ENCODE results near the gene RPL22L1. TPM values are rescaled to one million over a fixed set of nuclear protein-coding genes. Genes with fewer than 3 reads are reported as not detected.
A peak's percentile ranks its signal among the peaks of the same experiment; 100 is the strongest.

RPL22L1 gene
- total and polyA plus RNA-seq, 2 of the 4 experiments (the other 2 are of a cell fraction): 37.1 to 92.0 TPM

DNA sequence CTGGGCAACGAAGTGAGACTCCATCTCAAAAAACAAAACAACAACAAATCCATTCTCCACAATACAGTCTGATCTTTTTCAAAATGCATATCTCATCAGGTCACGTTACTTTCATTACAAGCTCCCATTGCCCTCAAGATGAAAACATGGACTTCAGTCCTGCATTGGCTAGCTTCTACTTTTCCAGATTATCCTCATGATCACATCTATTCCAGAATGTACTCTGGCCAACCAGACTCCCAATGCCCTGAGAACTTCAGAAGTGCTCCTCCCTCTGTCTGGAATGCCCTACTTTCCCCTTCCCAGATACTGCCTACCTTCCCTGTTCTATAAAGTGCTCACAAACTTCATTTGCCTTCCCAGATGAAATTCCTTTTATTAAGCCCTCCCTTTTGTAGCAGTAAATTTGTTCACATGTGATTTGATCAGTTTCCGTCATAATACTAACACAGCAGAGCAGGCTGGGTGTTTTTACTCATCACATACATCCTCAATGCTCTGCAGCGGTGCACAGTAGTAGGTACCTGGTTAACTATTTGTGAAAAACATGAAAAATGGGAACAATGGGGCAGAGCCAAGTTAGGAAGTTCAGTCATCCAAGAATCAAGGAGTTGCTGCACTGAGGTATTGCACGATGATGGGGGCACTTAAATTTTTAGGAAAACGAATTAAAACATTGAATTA lies 5.3 kb downstream of the RPL22L1 start:
- no peak overlapping the region for H2AFZ ChIP-seq (replicated peaks; ENCODE audit: low read length, poor library complexity)
- peaks cover 14% of the 10 kb centered on the region for H3K36me3 ChIP-seq (ENCODE audit: control insufficient read depth, insufficient read depth, low read length)
- no peak overlapping the region for H3K56ac ChIP-seq (ENCODE audit: extremely low read depth, insufficient read depth, low read length)
- no TSS peak for BruUV-seq (replicated peaks)
- no peak overlapping the region for H2AK9ac ChIP-seq (replicated peaks; ENCODE audit: low read depth, low read length, poor library complexity)
- WGBS, 2 experiments (ENCODE audit: extremely low coverage in 2 of 2, insufficient read length in 1 of 2): no CpG with 5 or more reads among the region's 6 CpGs
- no peak overlapping the region for H4K91ac ChIP-seq (ENCODE audit: insufficient read depth, low read depth, low read length)
- no peak overlapping the region for H3K4me2 ChIP-seq (ENCODE audit: low read depth, low read length)
- no peak overlapping the region for H2BK5ac ChIP-seq (ENCODE audit: low read depth, low read length, poor library complexity, severe bottlenecking)
- H3K9me3 ChIP-seq (ENCODE audit: control insufficient read depth, insufficient read depth, low read length): no peaks in the 10 kb centered on the region
- H3K27me3 ChIP-seq (ENCODE audit: control insufficient read depth, insufficient read depth, low read length): no peaks in the 10 kb centered on the region
- H2BK20ac ChIP-seq (ENCODE audit: low read depth, low read length): no peak overlapping the region
- H3K23ac ChIP-seq (ENCODE audit: low read depth, low read length): no peak overlapping the region
- H2BK120ac ChIP-seq (ENCODE audit: low read depth, low read length): no peak overlapping the region
- no peak overlapping the region for H3K4me3 ChIP-seq (ENCODE audit: insufficient read depth, low read depth, low read length)
- CTCF ChIA-PET: no interaction called here
- H4K5ac ChIP-seq (ENCODE audit: low read depth, low read length): no peak overlapping the region
- no peak overlapping the region for H3K18ac ChIP-seq (ENCODE audit: low read depth, low read length)
- ATAC-seq (ENCODE audit: low read depth) (peak; percentile 16; the same call in 1 of the 2 replicates), DNase-seq (no peak)
- H4K8ac ChIP-seq (ENCODE audit: low read depth in 2 of 2, low read length in 2 of 2): no peak overlapping the region
- no peak overlapping the region for H2BK15ac ChIP-seq (ENCODE audit: low read depth, low read length)
- no peak overlapping the region for H3K4ac ChIP-seq (ENCODE audit: low read depth, low read length)
- no peak overlapping the region for H3K9ac ChIP-seq (ENCODE audit: low read depth, low read length)
- dilution Hi-C loops (cut with HindIII; ENCODE audit: low sequenced_read_pairs, unreplicated experiment) (no loop called here), in situ Hi-C loops (cut with MboI; ENCODE audit: low sequenced_read_pairs) (no loop called here), intact Hi-C loops (cut with micrococcal nuclease) (no loop called here)
- H3K9me1 ChIP-seq (ENCODE audit: insufficient read depth, low read length): peaks cover 4% of the 10 kb centered on the region; the same call in 1 of the 2 replicates
- H3K27ac ChIP-seq (ENCODE audit: insufficient read depth, low read length): no peak overlapping the region
- H4K20me1 ChIP-seq (ENCODE audit: insufficient read depth, low read length): peaks cover 15% of the 10 kb centered on the region; the same call in 1 of the 2 replicates
- H3K14ac ChIP-seq (replicated peaks; ENCODE audit: low read depth, low read length): no peak overlapping the region
- POLR2A ChIA-PET (ENCODE audit: unreplicated experiment): no interaction called here
- peaks cover 3% of the 10 kb centered on the region; the same call in 1 of the 2 replicates for H3K4me1 ChIP-seq (ENCODE audit: control insufficient read depth, insufficient read depth, low read length)
- H3K79me1 ChIP-seq (ENCODE audit: low read depth in 1 of 2, low read length in 2 of 2): peaks cover 3 to 21% of the 10 kb centered on the region in 2 experiments; a peak in 3 of 4 replicates
- no peak overlapping the region for H2AK5ac ChIP-seq (ENCODE audit: low read depth, low read length)
- no peak for TF ChIP-seq NFE2L2 (IDR thresholded peaks at IDR 0.05; ENCODE audit: low read depth, low read length)
- peak; percentile 32; the same call in 1 of the 2 replicates for TF ChIP-seq POLR2A (IDR thresholded peaks at IDR 0.05; ENCODE audit: low read depth, low read length)
